Endothelial cell of umbilical vein (primary cell): ENCODE measurements around the gene SLC16A8. TPM values are rescaled to one million over a fixed set of nuclear protein-coding genes. Genes with fewer than 3 reads are reported as not detected.

Source experiments
- BruUV-seq: library from RNA; stranded (reverse); fragments of 400-500 nt; replicated peaks from 2 replicates; lab custom pipeline; 2021; lab: Mats Ljungman, UMichigan
- CTCF ChIA-PET: fragments of 300-600, 350-600 bp; sonication (Branson Sonifier 250); formaldehyde crosslinking; loops from one replicate; lab custom pipeline; 2021; ENCODE audit warnings: antibody characterized with exemption, inconsistent platforms; lab: Charles Lee
- POLR2A ChIA-PET: fragments of 300-600, 350-600 bp; sonication (Branson Sonifier 250); formaldehyde crosslinking; loops from one replicate; lab custom pipeline; 2021; ENCODE audit warnings: antibody characterized with exemption, inconsistent platforms; lab: Charles Lee
- DNase-seq: peaks from one replicate; pipeline ENCODE4 v3.0.0-alpha.2; 2011; ENCODE audit warnings: low read depth, low spot score
- FAIRE-seq: peaks from 2 replicates; lab custom pipeline; 2011; peaks lifted over from hg19 to GRCh38; lab: Jason Lieb, UNC
- H2AFZ ChIP-seq: 2 replicates; pipeline ENCODE4 v1.6.0; 2012; ENCODE audit warnings: low read depth, low read length, control low read depth, inconsistent platforms
- H3K27ac ChIP-seq: 2 replicates; pipeline ENCODE4 v1.5.1; 2011; ENCODE audit warnings: low read depth, mild to moderate bottlenecking, control low read depth, low read length, moderate library complexity; ENCODE audit not compliant: insufficient read depth
- H3K27me3 ChIP-seq, 2 experiments: 2 replicates each; pipeline versions ENCODE4 v1.6.0 to v1.6.1; 2011; ENCODE audit warnings: low read length in 2 of 2, mixed read lengths in 1 of 2; ENCODE audit not compliant: control insufficient read depth in 2 of 2, insufficient read depth in 2 of 2
- H3K36me3 ChIP-seq, 2 experiments: 2 replicates in 1 of 2; 3 replicates in 1 of 2; pipeline ENCODE4 v1.5.1; 2011; ENCODE audit warnings: low read length in 2 of 2, mild to moderate bottlenecking in 1 of 2, moderate library complexity in 1 of 2; ENCODE audit not compliant: control insufficient read depth in 2 of 2, insufficient read depth in 2 of 2; ENCODE audit errors: extremely low read depth in 1 of 2
- H3K4me1 ChIP-seq: 3 replicates; pipeline ENCODE4 v1.5.1; 2011; ENCODE audit warnings: mild to moderate bottlenecking, low read length; ENCODE audit not compliant: control insufficient read depth, insufficient read depth; ENCODE audit errors: extremely low read depth
- H3K4me2 ChIP-seq: 2 replicates; pipeline ENCODE4 v1.6.1; 2011; ENCODE audit warnings: low read length, control low read depth, mixed read lengths; ENCODE audit not compliant: insufficient read depth
- H3K4me3 ChIP-seq, 3 experiments: fragments of 200-600 bp in 1 of 3; sonication (generic), shearing (Covaris generic) in 1 of 3; replicated peaks in 1 of 3; 2 replicates each; pipeline ENCODE4 v1.5.1; 2011 to 2016; ENCODE audit warnings: control low read depth in 3 of 3, low read length in 3 of 3, mild to moderate bottlenecking in 2 of 3, inconsistent platforms in 1 of 3, low read depth in 1 of 3, moderate library complexity in 1 of 3; ENCODE audit not compliant: insufficient read depth in 1 of 3
- H3K79me2 ChIP-seq: 2 replicates; pipeline ENCODE4 v1.6.0; 2012; ENCODE audit warnings: low read length, inconsistent platforms; ENCODE audit not compliant: control insufficient read depth, insufficient read depth
- H3K9ac ChIP-seq: replicated peaks from 2 replicates; pipeline ENCODE3; 2011; ENCODE audit warnings: low read length, control low read depth; ENCODE audit not compliant: insufficient read depth; ENCODE audit errors: extremely low read depth
- H3K9me1 ChIP-seq: replicated peaks from 3 replicates; pipeline ENCODE4 v1.6.0; 2011; ENCODE audit warnings: mild to moderate bottlenecking, low read length; ENCODE audit not compliant: control insufficient read depth, insufficient read depth; ENCODE audit errors: extremely low read depth
- H3K9me3 ChIP-seq: replicated peaks from 2 replicates; pipeline ENCODE4 v1.5.1; 2012; ENCODE audit warnings: low read length, inconsistent platforms; ENCODE audit not compliant: control insufficient read depth, insufficient read depth
- H4K20me1 ChIP-seq: replicated peaks from 2 replicates; pipeline ENCODE3; 2011; ENCODE audit warnings: mild to moderate bottlenecking, low read length; ENCODE audit not compliant: control insufficient read depth, insufficient read depth; ENCODE audit errors: extremely low read depth
- EZH2 ChIP-seq: IDR thresholded peaks from 2 replicates; pipeline ENCODE4 v1.6.1; 2012; ENCODE audit warnings: borderline replicate concordance, low read depth, mild to moderate bottlenecking, moderate library complexity, low read length, inconsistent platforms; ENCODE audit not compliant: severe bottlenecking
- FOS ChIP-seq: IDR thresholded peaks from 2 replicates; pipeline ENCODE4 v1.6.1; 2011; ENCODE audit warnings: mild to moderate bottlenecking, low read length, moderate library complexity, borderline replicate concordance; ENCODE audit not compliant: insufficient read depth
- GATA2 ChIP-seq: IDR thresholded peaks from 2 replicates; pipeline ENCODE4 v1.7.0; 2011; ENCODE audit warnings: low read depth, mild to moderate bottlenecking, moderate library complexity, mixed read lengths, low read length; ENCODE audit not compliant: insufficient read length, insufficient read depth
- JUN ChIP-seq: IDR thresholded peaks from 2 replicates; pipeline ENCODE4 v1.6.1; 2011; ENCODE audit warnings: borderline replicate concordance, low read depth; ENCODE audit not compliant: insufficient read length, insufficient read depth
- MYC ChIP-seq: IDR thresholded peaks from one replicate; pipeline ENCODE4 v1.6.1; 2011; ENCODE audit warnings: mild to moderate bottlenecking, low read depth, low read length
- POLR2A ChIP-seq: IDR thresholded peaks from 2 replicates; pipeline ENCODE4 v1.6.1; 2012; ENCODE audit warnings: low read depth, mild to moderate bottlenecking, control low read depth, low read length
- POLR2AphosphoS5 ChIP-seq: IDR thresholded peaks from 2 replicates; pipeline ENCODE4 v1.6.1; 2012; ENCODE audit warnings: low read depth, mild to moderate bottlenecking, control low read depth, low read length, moderate library complexity; ENCODE audit not compliant: insufficient read depth
- dilution Hi-C: fragments of 300-500 bp; cut with MboI; formaldehyde crosslinking; loops from one replicate; pipeline ENCODE4 v1.15.0; 2019; ENCODE audit warnings: low sequenced_read_pairs; ENCODE audit not compliant: extremely low pct_ligation_motif_present
- intact Hi-C: fragments of 100-400 bp; cut with micrococcal nuclease; formaldehyde crosslinking; loops from one replicate; pipeline ENCODE4 v1.10.0; 2022
- polyA plus RNA-seq, 4 experiments: library from polyadenylated mRNA; depleted of rRNA in 3 of 4; stranded (reverse) in 3 of 4; unstranded in 1 of 4; fragments of >200 nt; gene quantifications; 2 replicates each; pipeline versions ENCODE4 v1.2.1 to v1.2.3, GENCODE V29; 2011 to 2012; ENCODE audit warnings: missing spikeins in 1 of 4
- total RNA-seq: library from RNA; stranded (reverse); gene quantifications from 2 replicates; pipeline ENCODE4 v1.2.3, GENCODE V29; 2021
- TF ChIP-seq, protein P1 (sequence below), 2 donors: IDR thresholded peaks; 1 replicate in 1 of 2; 2 replicates in 1 of 2; pipeline ENCODE4 v1.5.1; 2011; ENCODE audit warnings: low read length in 2 of 2, mild to moderate bottlenecking in 2 of 2, moderate library complexity in 2 of 2, control low read depth in 1 of 2, inconsistent platforms in 1 of 2, low read depth in 1 of 2; ENCODE audit not compliant: insufficient read depth in 1 of 2; ENCODE audit errors: extremely low read depth in 1 of 2
- TF ChIP-seq, protein P2 (sequence below): IDR thresholded peaks from 2 replicates; pipeline ENCODE4 v1.6.1; 2011; ENCODE audit not compliant: insufficient read depth, insufficient read length

Gene SLC16A8
- total and polyA plus RNA-seq, 2 donors (not counting 3 experiments of a cell fraction or from before 2014, with no cell fraction given): 0.14 TPM; not detected in 1

DNA sequence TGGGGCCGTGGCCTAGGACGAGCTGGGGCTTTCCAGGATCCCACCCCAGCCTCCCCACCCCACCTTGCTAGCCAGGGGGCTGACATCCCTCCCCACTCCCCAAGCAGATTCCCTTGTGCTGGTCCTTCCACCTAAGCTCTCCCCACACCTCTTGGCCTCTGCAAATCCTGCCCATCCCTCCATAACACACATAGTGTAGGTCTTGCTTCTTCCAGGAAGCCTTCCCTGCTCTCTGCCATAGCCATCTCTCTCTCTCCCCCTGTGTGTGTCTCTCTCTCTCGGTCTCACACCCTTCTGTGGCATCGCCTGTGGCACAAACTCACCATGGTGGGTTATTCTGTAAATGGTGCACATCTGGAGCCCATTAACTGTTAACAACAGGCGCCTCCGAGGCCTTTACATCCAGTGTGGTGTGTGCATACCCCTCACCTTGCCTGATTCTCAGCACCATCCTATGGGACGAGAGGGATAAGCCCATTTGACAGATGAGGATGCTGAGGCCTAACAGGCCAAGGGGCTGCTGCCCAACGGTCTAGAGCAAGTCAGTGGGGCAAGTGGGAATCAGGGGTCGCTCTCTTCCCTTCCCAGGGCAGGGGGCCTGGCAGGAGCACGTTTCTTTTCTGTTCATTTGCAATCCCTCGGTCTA, 49.0 kb downstream of the SLC16A8 start:
- no peaks in the 10 kb centered on the region for H3K36me3 ChIP-seq
- H3K79me2 ChIP-seq: no peaks in the 10 kb centered on the region
- H3K9ac ChIP-seq: no peak overlapping the region
- no TSS peak for BruUV-seq
- H3K27ac ChIP-seq: no peak overlapping the region
- H4K20me1 ChIP-seq: no peaks in the 10 kb centered on the region
- H3K4me1 ChIP-seq: peaks cover 12% of the 10 kb centered on the region
- intact Hi-C loops (no loop called here), dilution Hi-C loops (no loop called here)
- ChIA-PET POLR2A (no interaction called here), CTCF (interaction anchor here (0.9 to 1.7 kb wide), 3 partner anchors 17 to 622 kb away, joined by 3 to 24 read pairs (median 4); partner anchors contain the start of gene CBY1)
- no peak overlapping the region for H3K4me2 ChIP-seq
- no peak overlapping the region for H3K4me3 ChIP-seq
- no peak for DNase-seq
- no peak for TF ChIP-seq MYC
- TF ChIP-seq, protein P1, sequence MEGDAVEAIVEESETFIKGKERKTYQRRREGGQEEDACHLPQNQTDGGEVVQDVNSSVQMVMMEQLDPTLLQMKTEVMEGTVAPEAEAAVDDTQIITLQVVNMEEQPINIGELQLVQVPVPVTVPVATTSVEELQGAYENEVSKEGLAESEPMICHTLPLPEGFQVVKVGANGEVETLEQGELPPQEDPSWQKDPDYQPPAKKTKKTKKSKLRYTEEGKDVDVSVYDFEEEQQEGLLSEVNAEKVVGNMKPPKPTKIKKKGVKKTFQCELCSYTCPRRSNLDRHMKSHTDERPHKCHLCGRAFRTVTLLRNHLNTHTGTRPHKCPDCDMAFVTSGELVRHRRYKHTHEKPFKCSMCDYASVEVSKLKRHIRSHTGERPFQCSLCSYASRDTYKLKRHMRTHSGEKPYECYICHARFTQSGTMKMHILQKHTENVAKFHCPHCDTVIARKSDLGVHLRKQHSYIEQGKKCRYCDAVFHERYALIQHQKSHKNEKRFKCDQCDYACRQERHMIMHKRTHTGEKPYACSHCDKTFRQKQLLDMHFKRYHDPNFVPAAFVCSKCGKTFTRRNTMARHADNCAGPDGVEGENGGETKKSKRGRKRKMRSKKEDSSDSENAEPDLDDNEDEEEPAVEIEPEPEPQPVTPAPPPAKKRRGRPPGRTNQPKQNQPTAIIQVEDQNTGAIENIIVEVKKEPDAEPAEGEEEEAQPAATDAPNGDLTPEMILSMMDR (IDR thresholded peaks at IDR 0.05; ENCODE audit: extremely low read depth in 1 of 2, insufficient read depth in 1 of 2, low read depth in 1 of 2, low read length in 2 of 2): no peak
- TF ChIP-seq, protein P2, sequence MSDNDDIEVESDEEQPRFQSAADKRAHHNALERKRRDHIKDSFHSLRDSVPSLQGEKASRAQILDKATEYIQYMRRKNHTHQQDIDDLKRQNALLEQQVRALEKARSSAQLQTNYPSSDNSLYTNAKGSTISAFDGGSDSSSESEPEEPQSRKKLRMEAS: no peak
- no peak for TF ChIP-seq POLR2AphosphoS5
- no peak for TF ChIP-seq EZH2
- no peak for TF ChIP-seq JUN
- no peak for TF ChIP-seq GATA2
- no peak for TF ChIP-seq FOS
- TF ChIP-seq POLR2A: no peak
- H3K27me3 ChIP-seq: no peaks in the 10 kb centered on the region
- no peaks in the 10 kb centered on the region for H3K9me3 ChIP-seq
- no peaks in the 10 kb centered on the region for H3K9me1 ChIP-seq
- H2AFZ ChIP-seq: peak overlapping the region; percentile 94
- FAIRE-seq: no peak
